Activated CD4-positive, alpha-beta T cell treated with anti-CD3 and anti-CD28 coated beads for 1 hour (primary cell): ENCODE results near the gene ARMC9.
"Not testable (repeated sequence)": the region's sequence is repeated elsewhere in the genome, so short reads cannot be mapped to it uniquely, and the experiment has no call there.

Source experiments
- DNase-seq: peaks from one replicate; pipeline ENCODE4 v3.0.0-alpha.2; 2020

Gene ARMC9

DNA sequence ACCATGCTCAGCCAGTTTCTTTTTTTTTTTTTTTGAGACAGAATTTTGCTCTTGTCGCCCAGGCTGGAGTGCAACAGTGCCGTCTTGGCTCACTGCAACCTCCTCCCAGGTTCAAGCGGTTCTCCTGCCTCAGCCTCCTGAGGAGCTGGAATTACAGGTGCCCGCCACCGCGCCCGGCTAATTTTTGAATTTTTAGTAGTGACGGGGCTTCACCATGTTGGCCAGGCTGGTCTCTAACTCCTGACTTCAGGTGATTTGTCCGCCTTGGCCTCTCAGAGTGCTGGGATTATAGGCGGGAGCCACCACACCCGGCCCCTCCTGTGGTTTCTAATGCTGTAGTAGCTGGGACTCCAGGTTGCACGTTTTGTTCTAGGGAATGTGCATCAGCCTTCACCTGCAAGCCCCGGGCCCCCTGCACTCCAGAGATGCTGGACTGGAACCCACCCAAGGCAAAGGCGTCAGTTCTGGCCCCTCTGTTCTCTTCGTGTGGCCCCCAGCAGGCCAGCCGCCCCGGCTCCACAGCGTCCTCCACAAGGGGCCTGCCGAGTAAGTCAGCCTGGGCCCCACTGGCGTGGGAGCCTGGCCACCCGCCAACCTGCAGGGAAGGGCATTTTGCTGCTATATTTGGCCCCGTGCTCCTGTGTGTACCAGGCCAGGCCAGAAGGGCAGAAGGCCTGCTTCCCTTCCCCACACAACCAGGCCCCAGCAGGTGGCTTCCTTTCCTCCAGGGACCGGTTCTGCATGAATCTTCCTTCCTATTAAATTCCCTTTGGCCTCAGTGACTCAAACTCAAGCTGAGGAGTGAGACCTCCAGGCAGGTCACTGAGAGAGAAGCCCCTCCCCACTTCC, 171.4 kb downstream of the ARMC9 start:
- no peak for DNase-seq

DNA sequence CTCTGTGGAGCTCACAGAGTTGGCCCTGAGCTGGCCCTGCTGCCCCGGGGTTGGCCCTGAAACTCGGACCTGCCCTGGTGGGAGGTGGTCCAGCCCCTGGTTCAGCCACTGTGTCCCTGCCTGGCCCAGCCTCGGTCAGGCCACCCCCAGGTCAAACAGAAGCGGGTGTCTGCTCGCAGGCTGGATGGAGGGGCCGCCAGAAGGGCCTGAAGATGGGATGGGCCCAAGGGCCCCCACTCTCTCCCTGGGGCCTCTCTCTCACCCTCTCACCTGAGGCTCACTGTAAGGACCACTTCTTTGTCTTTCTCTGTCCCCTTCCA, 172.0 kb downstream of the ARMC9 start:
- no peak for DNase-seq

DNA sequence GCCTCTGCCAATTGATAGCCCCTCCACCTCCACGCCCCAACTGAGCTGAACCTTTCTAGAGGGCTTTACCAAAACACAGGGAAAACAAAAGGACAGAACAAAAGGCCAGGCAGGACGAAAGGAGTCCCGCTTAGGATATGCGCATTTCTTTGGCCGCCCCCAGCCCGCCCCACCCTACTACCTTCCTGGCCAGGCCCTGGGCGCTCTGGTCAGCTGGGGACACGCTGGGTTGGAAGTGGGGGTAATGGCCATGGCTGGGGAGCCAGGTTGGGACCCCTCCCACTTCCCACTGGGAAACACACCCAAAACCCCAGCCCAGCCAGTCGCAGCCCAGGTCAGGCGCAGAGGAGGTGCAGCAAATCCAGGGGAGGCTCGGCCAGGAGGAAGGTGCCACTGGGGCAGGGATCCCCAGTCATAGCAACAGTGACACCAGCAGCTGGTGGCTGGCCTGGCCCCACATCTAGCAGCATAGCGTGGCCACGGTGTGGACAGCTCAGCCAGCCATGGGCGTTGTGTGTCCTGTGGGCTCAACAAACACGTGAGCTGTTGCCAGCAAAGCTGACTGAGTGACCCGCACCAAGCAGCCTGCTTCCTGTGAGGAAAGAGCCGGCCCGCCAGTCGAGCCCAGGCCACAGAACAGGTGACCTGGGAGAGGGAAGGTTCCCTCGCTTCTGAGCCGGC, 172.5 kb downstream of the ARMC9 start:
- DNase-seq, result no peak

DNA sequence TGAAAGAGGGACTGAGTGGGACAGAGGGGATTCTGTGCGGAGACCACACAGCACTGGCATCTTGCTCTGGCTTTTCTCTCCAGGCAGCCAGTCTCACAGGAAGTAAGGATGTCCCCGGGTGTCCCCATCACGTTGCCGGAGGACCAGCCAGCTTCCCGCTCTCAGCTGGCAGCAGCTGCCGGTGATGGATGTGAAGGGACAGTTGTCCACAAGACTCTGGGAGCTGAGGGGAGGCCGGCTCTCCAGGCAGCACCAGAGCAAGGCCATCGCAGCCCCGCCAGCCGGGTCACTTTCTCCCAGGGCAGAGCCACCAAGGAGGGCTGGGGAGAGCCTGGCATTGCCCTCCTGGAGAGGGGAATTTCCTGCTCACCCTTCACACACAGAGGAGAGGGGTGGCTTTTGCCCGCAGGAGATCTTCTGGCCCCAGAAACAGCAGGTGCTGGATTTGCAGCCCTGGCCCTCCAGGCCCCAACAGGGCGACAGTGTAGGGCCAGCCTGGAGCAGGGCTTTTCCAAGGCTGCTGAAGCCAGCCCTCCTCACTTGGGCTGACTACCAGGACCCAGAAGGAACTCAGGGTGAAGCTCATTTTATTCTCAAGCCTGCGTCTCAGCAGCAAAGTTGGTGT, 173.1 kb downstream of the ARMC9 start:
- no peak for DNase-seq

DNA sequence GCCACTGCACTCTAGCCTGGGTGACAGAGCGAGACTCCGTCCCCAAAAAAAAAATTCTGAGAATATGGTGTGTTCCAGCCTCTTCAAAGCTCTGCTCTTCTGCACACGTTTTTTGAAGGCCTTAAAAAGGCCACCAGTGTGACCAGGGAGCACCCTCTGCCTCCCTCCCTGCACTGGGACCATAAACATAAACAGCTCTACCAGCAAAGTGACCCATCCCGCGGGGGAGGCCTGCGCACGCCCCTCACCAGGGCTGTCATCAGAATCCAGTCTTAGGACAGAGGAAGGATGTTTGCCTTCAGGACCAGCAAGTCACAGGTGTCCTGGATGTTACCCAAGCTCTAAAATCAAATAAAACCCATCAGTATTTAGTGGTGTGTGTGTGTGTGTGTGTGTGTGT, 173.9 kb downstream of the ARMC9 start:
- no peak for DNase-seq

DNA sequence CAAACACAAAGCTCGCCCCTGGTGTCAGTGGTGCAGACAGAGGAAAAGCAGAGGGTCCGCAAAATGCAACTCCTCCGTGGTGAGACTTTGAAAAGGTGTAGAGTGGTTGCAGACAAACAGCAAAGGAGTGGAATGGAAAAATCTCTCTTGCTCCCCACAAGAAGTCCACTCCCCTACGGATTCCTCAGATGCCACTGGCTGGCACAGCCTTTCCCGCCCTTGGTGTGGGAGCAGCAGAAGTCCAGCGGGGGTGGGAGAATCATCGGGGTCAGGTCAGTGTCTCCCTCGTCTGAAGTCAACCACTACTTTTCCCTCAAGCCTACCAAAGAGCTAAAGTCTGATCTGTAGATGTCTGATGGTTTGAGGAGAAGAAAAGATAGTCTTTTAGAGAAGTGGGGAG, 174.8 kb downstream of the ARMC9 start:
- DNase-seq, result no peak

DNA sequence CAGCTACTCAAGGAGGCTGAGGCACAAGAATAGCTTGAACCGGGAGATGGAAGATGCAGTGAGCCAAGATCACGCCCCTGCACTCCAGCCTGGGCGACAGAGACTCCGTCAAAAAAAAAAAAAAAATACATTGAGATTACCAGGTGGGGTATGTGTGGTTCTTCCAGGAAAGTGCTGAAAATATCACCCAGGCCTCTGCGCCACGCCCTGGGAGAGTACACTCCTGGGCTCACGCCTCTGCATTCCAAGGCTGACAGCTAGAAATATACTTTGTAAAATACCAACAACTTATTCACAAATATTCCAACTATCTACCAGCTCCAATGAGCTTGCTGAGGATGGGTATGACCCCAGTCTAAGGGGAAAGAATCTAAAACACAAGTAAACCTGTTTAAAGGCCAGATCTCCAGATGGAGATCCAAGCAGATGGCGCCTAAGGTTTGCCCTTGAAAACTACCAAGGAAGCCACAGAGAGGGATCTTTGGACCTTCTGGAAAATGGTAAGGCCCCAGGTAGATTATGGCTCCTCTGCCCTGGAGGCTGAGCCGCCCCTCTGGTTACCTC, 175.4 kb downstream of the ARMC9 start:
- no peak for DNase-seq

DNA sequence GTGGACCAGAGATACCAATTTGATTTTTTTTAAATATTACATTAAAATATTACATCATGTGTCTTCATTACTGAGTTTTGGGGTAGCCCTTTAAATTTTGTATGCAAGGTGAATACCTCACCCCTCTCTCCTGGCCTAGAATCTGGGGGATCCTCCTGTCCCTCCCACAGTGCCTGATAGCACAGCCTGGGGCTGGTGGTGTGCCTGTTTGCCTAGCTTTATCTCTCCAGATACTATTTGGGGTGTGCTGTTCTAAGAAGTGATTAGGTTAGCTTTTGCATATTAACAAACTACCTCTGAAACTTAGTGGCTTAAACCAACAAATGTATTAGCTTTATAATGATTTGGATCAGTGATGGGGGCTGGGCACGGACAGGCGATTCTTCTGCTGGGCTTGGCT, 176.3 kb downstream of the ARMC9 start:
- no peak for DNase-seq

DNA sequence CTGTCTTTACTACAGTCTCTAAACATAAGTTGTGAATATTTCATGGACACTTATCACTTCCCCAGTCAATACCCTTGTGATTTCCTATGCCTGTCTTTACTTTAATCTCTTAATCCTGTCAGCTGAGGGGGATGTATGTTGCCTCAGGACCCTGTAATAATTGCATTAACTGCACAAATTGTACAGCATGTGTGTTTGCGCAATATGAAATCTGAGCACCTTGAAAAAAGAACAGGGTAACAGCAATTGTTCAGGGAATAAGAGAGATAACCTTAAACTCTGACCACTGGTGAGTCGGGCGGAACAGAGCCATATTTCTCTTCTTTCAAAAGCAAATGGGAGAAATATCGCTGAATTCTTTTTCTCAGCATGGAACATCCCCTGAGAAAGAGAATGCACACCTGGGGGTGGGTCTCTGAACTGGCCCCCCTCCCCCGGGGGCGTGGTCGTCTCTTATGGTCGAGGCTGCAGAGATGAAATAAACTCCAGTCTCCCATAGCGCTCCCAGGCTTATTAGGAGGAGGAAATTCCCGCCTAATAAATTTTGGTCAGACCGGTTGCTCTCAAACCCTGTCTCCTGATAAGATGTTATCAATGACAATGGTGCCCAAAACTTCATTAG, 177.7 kb downstream of the ARMC9 start:
- DNase-seq, result not testable (repeated sequence)

DNA sequence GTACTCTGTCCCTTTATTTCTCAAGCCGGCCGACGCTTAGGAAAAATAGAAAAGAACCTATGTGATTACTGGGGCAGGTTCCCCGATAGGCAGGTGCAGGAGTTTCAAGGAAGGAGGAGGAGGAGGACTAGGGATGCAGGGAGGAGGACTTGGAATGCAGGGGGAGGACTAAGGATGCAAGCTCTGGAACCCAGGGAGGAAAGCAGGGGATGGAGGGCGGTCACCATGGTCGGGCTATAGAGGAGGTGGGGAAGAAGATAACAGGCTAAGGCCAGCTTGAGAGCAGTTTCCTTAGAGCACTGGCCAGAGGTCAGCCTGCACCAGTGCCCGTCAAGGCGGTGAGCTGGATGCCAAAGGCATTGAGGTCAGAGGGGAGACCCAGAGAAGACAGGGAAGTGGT, 178.4 kb downstream of the ARMC9 start:
- no peak for DNase-seq

DNA sequence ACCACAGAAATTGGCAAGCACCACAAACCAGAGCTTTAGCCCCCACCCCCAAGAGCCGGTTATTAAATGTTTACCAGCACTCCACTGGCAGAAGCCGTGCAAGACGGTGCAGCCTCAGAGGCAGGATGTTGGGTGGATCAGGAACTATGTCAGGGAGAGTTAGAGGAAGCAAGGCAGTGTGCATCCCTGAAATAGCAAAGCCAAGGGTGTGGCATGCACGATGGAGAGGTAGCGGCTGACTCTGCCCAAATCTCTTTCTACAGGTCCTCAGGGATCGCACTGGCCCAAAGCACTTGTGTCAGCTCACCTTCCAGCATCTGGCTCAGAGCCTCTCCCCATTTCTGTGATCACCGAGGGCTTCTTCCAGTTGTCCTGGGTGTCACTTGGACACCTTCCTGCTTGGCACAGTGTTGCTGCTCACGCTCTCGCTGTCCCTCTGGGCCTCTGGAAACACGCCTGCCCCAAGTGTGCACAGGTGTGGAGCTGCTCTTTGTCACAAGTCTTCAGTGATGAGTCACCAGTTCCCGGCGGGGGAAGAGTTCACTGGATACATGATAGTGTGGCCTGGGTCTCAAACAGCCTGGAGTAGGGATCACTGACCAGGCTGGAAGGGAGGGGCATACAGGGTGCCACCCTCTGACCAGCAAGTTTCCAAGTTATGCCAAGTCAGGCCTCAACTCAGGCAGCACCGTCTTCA, 179.7 kb downstream of the ARMC9 start:
- no peak for DNase-seq

DNA sequence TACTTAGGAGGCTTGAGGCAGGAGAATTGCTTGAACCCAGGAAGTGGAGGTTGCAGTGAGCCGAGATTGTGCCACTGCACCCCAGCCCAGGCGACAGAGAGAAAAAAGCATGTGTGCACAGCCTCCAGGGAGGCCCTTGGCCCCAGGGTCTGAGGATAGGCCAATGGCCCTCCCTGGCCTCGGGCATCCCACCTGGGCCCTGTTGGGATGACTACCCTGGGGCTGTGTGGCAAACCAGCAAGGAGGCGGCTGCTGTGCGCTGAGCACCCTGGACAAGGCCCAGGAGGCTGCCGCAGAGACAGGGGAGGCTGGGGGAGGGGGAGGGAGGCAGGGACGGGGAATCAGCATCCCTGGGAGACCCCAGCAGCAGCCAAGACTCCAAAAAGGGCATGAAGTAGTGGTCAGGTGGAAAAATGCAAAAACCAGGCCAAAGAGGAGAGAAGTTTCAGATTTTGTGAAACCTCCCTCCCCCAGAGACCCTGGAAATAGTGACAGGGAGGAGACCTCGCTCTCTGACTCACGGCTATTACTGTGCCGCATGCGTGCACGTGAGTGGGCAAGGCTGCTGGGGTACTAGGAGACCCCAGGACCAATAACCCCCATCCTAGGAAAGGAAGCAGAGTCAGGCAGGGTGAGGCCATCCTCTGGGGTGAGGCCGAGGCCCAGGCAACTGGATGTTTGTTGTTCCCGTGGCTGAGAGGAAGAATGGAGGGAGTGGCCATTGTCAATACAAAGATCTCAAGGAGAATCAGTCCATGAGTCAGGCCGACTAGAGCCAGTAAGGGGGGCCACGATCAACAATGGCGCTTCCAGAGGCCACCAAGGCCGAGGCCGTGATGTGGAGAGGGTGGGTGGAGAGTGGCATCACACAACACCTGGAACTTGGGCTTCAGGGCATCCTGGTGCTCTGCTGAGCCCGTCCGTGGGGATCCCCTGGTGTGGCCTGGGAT, 181.1 kb downstream of the ARMC9 start:
- DNase-seq, result no peak

DNA sequence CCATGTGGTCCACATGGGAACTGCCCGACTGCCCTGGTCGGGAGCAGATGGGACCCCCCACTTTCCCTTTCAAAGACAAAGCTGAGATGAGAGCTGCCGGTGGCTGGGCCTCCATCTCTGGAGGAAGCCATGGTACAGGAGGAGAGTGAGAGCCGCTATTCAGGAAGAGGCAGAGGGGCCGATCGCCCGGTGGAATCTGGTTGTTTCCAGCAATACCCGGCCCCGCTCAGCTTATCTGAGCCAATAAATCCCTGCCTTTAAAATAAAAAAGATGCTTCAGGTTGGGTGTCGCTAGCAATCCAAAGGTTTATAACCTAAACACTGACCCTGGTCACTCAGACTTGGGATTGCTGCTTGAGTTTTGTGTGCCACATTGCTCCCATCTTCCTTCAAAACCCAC, 181.9 kb downstream of the ARMC9 start:
- no peak for DNase-seq

DNA sequence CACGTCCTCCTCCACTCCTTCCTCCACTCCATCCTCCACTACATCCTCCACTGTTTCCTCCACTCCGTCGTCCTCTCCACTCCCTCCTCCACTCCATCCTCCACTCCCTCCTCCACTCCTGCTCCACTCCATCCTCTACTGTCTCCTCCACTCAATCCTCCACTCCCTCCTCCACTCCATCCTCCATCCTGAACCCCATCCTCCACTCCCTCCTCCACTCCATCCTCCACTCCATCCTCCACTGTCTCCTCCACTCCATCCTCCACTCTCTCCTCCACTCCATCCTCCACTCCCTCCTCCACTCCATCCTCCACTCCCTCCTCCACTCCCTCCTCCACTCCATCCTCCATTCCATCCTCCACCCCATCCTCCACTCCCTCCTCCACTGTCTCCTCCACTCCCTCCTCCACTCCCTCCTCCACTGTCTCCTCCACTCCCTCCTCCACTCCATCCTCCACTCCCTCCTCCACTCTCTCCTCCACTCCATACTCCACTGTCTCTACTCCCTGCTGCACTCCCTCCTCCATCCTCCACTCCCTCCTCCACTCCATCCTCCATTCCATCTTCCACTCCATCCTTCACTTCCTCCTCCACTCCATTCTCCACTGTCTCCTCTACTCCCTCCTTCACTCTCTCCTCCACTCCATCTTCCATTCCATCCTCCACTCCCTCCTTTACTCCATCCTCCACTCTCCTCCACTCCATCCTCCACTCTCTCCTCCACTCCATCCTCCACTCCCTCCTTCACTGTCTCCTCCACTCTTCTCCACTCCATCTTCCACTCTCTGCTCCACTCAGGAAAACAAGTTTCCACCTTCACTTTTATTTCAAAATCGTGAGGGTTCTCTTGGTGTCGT, 182.8 kb downstream of the ARMC9 start:
- no peak for DNase-seq

DNA sequence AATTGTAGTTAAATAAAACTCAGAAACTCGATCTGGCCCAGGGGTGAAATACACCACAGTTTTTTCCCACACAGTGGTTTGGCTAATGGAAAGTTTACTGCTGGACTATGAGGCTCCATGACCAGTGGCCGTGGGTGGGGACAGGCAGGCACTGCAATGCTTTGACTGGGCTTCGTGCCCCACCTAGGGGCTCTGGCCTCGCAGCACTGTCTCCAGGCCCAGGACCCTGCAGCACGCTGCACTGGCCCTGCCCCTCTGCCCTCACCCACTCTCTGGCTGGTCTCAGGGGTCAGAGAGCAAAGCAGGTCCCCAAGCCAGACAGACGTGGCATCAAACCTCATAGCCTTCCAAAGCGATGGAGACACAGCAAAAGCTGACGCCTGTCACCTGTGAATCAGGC, 183.7 kb downstream of the ARMC9 start:
- no peak for DNase-seq

DNA sequence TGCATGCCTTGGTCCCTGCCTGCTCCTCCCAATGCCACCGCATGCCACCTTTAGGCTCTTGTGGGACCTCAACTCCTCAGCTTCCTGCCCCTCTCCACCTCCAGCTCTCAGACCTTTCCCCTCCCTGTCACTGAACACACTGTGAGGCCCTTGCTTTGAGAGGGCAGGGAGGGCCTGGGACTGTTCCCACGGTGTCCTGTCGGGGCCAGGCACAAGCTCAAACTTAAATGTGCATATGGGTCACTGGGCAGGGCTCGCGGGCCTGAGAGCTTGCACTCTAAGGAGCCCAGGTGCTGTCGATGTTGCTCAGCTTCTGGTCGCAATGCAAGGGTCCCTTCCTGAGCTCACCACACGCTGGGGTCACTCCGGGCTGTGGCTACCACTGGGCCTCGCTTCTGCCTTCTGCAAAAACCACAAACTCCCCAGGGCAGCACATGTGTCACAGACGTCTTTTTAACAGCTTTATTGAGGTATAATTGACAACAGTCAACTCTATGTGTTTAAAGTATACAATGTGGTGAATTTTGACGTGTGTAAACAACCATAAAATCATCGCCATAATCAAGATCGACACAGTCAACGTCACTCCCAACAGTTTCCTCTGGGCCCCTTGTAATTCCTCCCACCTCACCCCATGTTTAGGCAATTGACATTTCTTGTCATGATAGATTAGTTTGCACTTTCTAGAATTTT, 185.1 kb downstream of the ARMC9 start:
- DNase-seq, result no peak

DNA sequence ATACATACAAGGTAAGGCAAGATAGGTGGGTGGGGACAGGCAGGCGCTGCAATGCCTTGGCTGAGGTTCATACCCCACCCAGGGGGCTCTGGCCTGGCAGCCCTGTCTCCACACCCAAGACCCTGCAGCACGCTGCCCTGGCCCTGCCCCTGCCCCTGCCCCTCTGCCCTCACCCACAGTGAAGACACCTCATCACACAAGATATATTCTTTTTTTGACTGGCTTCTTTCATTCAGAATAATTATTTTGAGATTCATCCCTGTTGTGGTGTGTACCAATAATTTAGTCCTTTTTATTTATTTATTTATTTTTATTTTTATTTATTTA, 185.6 kb downstream of the ARMC9 start:
- DNase-seq, result no peak

DNA sequence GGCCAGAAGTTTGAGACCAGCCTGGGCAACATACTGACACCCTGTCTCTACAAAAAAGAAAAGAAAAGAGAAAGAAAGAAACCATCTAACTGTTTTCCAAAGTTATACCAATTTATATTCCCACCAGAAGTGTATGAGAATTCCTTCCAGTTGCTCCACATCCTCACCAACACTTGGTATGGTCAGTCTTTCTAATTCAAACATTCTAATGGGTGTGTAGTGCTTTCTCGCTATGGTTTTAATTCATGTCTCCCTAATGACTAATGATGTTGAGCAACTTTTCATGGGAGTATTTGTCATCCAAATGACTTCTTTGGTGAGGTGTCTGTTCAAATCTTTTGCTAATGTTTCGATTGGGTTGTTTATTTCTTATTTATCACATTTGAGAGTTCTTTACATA, 186.5 kb downstream of the ARMC9 start:
- no peak for DNase-seq

DNA sequence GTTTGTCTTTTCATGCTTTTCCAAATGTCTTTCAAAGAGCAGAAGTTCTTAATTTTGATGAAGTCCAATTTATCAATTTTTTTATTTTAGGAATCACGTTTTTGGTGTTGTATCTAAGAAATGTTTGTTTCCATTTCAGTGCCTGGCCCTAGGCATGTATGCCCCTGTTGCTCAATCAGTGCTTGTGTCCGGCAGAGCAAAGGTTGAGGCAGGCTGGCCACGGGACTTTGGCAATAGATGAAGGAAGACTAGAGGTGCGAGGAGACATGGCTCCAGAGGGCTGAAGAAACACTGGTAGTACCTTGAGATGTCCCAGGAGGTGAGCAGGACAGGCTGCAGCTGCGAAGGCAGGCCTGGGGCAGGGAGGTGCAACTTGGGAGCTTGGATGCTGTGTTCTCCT, 187.0 kb downstream of the ARMC9 start:
- no peak for DNase-seq

DNA sequence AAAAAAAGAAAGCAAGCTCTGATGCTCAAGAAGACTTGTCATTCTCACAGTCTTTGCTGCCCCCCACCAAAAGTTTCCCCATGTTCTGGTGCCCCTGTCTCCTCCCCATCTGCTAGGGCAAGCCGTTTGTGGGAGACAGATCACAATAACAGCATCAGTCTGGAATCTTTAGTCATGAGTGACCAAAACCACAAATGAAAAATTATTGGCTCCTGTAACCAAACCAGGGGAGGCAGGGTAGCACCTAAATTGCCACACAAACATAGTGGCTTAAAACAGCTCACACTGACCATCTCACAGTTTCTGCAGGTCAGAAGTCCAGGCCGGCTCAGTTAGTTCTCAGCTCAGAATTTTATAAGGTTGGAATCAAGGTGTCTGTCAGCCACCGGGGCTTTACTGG, 188.0 kb downstream of the ARMC9 start:
- no peak for DNase-seq
